ENCODE measurements around the gene BCAS3. TPM values are rescaled to one million over a fixed set of nuclear protein-coding genes. Genes with fewer than 3 reads are reported as not detected.
"Not testable (repeated sequence)": the region's sequence is repeated elsewhere in the genome, so short reads cannot be mapped to it uniquely, and the experiment has no call there.

Gene BCAS3
- total RNA-seq, 1 donor from 2014 or later: 17.1 TPM

DNA sequence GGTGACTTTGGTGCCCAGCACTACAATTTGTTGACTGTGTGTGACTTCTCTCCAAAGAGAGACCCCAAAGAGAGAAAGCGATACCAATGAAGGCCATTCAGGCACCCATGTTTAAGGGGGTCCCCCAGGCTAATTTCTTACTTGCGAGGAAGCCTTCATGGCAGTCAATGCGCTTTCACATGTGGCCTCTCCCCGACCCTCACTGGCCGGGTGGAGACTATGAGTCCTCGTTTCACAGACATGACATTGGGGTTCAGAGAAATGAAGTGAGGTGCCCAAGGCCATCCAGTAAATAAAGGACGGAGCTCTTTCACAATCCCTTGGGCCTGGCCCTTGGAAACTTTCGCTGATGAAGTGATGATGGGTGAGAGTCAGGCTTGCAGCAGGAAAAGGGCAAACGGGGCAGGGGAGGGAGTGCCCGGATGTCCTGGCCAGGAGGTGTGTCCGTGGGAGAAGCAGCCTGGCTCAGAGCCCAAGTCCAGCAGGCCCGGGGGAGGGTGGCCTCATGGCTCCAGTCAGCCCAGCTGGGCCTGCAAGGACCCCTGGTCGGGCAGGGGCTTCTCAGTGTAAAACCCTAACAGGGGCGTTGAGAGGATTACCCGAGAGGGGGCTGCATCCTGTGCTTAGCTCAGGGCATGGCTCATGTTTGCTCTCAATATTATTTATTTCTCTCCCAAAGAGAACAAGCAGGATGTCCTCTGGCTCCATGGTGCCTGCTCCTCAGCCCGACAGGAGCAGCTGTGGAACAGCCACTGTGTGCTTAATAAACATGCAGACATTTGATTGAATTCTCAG lies 736.7 kb downstream of the BCAS3 start:
- no peak for DNase-seq (ENCODE audit: low read depth, low spot score)

DNA sequence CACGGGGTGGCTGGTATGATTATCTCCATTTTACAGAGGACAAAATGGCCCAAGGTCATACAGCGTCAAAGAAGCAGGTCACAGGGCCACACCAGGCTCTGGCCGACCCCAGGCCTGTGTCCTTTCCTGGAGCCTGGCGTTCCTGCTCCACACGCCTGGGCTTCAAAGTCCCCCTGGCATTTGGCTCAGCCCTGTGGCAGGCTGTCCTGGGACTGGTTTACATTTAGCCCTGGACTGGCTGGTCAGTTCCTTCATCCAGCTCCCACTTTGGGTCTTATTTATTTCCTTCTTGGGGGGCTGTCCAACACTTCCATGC lies 737.2 kb downstream of the BCAS3 start:
- no peak for DNase-seq (ENCODE audit: low read depth, low spot score)

DNA sequence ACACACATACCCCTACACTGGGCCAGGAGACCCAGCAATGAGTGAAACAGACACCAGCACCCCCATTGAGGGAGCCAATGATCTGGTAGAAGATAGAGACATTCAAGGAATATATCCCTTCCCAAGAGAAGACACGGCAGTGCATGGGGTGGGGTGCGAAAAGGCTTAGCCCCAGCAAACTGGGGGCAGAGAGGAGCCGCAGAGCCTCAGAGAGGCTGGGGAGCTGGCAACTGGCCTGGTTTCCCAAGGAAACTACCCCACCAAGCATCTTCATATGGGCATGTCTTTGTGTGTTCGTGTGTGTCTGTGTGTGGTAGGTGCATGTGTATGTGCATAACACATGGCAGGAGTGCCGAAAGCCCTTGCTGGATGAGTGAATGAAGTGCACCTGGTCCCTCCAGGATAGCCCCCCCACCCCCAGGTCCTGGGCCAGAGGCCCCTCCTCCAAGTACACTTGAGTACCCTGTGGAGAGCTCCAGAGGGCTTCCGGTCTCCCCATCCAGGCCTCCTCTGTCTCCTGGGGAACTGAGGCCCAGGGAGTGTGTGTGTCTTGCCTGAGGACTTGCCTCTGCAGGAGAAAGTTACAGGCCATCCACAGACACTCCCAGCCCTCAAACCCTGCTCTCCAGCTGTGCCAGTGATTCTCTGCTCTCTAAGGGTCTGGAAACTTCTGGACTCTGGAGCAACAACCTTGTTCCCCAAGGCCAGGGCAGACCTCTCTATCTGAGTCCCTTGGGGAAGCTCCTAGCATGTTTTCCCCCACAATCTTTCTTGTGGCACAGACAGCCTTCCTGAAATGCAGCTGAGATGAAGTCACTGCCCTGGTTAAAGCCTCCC lies 737.9 kb downstream of the BCAS3 start:
- no peak for DNase-seq (ENCODE audit: low read depth, low spot score)

DNA sequence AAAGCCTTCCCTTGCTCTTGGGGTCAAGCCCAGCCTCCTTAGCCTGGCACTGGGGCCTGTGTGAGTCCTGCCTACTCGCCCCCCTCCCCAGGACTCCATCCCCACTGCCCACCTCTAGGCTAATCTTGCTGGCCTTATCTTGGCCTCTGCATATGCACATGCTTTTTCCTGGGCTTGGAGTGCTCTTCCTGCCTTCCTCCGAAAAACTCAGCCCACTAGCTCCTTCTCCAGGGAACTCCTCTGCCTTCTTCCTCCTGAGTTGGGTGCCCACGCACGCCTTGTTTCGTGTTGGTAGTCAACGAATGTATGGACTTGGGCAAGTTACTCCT lies 738.5 kb downstream of the BCAS3 start:
- DNase-seq (ENCODE audit: low read depth, low spot score): no peak

DNA sequence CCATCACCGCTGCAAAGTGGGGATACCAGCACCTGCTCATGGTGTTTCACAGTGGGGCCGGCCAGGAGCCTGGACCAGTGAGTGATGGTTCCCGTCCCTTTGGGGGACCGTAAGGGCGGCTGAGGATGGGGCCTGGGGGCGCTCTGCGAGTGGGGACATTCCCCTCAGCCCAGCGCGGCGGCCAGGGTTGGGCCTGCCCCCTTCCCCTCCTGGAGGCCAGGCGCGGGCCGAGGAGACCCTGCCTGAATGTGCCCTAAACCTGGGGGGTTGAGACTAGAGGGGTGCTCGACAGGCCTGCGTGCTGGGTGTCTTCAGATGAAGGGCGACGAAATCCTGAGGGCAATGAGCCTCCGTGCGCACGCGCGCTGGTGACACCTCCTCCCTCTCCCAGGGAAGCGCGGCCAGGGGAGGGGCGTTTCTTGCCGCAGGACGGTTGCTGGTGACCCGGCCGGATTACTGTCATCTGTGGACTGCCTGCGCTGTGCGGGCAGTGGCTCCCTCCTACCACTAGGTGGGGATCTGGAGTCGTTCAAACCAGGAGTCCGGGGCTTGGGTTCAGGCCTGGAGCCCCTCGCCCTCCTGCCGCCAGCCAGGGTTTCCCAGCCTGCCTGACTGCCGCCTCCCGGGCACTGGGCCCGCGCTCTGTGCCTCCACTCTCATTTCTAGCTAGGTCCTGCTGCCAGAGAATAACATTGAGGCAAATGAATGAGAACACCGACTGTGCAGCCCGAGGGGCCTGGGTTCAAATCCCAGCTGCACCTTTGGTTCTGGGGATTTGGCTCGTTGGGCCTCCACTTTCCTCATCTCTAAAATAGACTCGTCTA lies 739.1 kb downstream of the BCAS3 start:
- DNase-seq (ENCODE audit: low read depth, low spot score): peak; percentile 20

DNA sequence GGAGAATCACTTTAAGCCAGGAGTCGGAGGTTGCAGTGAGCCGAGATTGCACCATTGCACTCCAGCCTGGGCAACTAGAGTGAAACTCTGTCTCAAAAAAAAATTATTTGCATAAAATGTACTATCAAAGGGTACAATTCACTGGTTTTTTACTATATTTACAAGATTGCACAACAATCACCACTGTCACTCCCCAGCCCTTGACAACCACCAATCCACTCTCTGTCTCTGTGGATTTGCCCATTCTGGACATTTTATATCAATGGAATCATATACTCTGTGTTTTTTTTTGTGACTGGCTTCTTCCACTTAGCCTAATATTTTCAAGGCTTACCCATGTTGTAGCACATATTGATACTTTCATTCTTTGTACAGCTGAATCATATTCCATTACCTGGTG lies 740.8 kb downstream of the BCAS3 start:
- DNase-seq (ENCODE audit: low read depth, low spot score): no peak

DNA sequence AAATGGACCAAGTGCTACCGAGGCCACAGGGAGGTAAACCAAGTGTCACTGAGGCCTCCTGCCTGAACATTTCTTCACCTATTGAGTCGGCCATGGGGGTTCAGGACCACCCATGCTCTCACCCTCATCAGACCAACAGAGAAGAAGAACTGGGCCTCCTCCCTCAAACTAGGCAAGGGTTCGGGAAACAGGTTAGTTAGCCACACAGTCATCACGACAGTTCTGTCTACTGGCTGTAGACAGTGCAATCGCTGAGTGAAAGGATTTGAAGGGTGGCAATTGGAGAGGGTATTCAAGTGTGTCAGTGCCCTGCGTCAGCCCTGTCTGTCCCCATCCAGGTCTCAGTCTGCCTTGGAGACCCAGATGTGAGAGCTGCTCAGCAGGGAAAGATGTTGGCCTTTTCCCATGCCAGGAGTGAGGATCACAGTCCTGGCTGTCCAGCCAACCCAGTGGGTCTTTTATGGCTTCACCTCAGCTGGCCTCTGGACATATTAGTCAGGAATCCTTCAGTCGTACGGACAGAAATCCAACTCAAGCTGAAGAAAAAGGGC lies 741.9 kb downstream of the BCAS3 start:
- no peak for DNase-seq (ENCODE audit: low read depth, low spot score)

DNA sequence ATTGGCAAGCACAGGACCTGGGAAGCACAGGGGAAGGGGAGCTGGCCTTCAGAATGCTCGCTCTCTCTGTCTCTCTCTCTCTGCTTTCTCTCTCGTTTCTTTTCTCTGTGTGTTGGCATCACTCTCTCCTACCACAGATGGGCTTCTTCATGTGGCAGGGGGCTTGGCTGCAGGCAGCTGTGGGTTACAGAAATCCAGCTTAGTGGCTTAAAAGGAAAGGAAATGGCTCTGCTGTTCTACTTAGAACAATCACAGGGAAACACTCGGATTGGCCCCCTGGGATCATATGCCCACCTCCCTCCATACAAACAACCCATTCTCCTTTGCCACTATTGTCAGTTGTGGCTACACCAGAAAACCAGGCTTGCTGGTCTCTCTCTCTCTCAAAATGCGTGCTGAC lies 742.4 kb downstream of the BCAS3 start:
- DNase-seq (ENCODE audit: low read depth, low spot score): no peak

DNA sequence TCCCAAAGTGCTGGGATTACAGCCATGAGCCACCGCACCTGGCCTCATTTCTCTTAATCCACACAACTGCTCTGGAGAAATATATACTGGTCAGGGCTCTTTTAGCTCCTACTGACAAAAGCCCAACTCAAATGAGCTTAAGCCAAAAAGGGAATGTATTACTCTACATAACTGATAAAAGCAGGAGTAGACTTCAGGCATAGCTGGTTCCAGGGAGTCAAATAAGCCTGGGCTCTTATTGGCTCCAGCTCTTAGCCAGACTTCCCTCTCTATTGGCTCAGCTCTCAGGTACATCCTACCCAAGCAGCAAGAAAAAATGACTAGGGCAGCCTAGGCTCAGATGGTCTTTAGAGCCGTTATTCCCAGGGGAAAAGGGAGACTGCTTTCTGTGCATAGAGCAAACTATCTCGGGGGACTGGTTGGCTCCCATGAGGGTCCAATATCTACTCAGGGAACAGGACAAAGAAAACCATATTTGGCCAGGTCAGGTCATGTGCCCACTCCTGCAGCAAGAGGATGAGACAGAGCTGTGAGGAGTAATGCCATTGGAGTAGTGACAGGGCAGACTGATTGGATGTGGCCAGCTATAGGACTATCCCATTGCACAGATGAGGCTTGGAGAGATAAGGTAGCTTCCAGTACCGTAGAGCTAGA lies 743.2 kb downstream of the BCAS3 start:
- no peak for DNase-seq (ENCODE audit: low read depth, low spot score)

DNA sequence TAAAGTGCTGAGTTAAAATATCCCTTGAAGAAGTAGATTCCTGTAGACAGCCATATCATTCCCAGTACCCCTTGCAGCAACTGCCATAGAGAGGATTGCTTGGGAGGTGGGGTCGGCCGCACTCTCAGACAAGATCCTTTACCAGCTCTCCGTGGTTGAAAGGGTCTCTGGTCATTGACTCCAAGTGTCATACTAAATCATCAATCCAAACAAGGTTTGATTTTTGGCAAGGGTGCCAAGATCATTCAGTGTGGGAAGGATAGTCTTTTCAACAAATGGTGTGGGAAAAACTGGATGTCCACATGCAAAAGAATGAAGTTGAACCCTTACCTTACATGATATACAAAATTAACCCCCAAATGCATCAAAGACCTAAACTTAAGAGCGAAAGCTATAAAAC lies 743.8 kb downstream of the BCAS3 start:
- no peak for DNase-seq (ENCODE audit: low read depth, low spot score)

DNA sequence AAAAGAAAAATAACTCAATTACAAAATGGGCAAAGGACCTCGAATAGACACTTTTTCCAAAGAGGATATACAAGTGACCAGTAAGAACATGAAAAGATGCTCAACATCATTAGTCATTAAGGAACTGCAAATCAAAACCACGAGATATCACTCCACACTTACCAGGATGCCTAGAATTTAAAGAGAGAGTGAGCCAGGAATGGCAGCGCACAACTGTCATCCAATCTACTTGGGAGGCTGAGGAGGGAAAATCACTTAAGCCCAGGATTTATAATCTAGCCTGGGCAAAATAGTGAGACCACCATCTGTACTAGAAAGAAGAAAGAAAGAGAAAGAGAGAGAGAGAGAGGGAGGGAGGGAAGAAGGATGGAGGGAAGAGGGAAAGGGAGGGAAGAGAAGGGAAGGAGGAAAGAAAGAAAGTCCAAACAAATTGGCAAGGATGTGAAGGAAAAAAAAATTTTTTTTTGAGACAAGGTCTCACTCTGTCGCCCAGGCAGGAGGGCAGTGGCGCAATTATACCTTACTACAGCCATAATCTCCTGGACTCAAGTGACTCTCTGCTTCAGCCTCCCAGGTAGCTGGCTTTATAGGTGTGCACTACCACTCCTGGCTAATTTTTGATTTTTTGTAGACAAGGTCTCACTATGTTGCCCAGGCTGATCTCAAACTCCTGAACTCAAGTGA lies 744.6 kb downstream of the BCAS3 start:
- no peak for DNase-seq (ENCODE audit: low read depth, low spot score)

DNA sequence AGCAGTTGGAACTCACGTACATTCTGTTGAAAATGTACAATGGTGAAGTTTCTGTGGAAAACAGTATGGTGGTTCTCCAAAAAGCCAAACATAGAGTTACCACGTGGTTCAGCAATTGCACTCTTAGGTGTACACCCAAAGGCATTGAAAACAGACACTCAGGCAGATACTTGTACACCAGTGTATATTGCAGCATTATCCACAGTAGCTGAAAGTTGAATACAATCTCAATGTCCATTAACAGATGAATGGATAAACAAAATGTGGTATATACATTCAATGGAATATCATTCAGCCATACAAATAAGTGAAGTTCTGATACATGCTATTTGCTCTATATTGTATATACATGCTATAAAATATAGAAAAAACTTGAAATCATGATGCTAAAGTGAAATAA lies 745.2 kb downstream of the BCAS3 start:
- DNase-seq (ENCODE audit: low read depth, low spot score): no peak

DNA sequence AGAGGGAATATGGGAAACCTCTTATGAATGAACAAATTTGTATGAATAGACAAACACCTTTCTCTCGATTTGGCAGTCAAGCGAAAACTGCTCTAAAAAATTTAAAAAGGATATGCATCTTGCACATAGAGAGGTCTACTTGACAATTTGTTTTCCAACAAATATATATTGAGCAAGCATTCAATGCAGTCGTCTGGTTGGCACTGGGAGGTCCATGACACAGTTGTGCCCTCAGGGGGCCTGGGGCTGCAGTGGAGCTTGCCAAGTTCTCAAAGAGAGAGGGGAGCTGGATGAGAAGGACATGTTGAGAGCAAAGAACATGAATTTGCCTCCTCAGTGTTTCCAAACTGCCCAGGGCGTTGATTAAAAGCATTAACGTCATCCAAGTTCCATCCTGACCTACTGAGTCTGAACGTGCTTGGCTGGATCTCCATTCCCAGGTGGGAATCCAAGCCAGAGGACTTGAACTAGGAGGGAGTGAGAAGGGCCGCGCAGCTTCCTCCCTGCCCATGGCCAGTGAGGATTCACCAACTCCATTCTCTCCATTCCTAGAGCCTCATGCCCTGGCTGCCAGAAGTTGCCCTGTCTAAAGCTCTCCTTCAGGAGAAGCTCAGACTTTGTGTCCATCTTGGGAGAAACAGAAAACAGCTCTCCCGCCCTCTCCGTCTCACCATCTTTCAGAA lies 746.5 kb downstream of the BCAS3 start:
- DNase-seq (ENCODE audit: low read depth, low spot score): no peak

DNA sequence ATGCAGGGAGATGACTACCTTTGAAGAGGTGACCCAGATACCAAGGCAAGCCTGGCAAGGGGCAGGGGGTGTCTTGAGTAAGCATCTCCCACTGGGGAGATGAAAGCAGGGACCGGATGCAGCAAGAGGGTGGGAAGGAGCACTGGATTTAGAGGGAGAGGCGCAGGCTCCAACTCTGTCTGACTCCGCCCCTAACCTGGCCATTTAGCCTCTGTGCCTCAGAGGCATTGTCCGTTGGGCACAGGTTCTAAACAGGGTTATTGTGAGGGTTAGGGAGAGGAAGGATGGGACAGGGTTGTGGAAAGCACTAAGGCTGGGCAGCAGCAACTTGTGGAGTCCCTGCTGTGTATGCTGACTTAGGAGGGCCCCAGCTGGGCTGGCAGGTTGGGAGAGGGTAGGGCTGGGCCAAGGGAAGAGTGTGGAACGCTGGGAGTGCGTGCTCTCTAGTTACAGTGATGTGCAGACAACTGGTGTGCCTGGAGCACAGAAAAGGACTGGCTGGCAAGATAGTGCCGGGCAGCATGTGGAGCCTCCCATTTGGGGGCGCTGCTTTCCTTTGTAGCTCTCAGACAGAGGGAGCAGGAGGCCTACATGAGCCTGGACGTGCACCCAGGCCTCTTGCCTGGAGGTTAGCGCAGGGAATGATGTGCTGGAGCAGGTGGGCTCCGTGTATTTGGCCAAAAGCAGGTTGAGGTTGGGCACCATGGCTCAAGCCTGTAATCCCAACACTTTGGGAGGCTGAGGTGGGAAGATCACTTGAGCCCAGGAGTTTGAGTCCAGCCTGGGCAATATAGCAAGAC lies 748.2 kb downstream of the BCAS3 start:
- no peak for DNase-seq (ENCODE audit: low read depth, low spot score)

DNA sequence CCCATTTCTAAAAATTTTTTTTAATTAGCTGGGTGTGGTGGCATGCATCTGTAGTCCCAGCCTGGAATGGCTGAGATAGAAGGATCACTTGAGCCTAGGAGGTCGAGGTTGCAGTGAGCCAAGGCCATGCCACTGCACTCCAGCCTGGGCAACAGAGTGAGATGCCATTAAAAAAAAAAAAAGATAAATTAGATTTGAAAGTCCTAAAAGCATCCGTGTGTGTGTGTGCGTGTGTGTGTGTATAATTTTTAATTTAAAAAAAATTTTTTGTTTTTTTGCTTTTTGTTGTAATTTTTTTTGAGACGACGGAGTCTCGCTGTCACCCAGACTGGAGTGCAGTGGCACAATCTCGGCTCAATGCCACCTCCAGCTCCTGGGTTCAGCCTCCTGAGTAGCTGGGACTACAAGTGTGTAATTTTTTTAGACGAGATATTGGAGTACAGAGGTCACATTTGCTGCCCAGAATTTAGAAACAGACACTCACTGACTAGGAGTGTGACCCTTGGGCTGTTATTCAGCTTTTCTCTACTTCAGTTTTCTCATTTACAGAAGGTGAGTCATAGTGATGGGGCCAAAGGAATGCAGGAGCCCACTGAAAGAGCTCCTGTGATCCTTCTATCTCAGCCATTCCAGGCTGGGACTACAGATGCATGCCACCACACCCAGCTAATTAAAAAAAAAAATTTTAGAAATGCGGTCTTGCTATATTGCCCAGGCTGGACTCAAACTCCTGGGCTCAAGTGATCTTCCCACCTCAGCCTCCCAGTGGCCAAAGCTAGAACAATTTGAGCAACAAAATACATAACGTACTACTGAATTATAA lies 749.0 kb downstream of the BCAS3 start:
- no peak for DNase-seq (ENCODE audit: low read depth, low spot score)

DNA sequence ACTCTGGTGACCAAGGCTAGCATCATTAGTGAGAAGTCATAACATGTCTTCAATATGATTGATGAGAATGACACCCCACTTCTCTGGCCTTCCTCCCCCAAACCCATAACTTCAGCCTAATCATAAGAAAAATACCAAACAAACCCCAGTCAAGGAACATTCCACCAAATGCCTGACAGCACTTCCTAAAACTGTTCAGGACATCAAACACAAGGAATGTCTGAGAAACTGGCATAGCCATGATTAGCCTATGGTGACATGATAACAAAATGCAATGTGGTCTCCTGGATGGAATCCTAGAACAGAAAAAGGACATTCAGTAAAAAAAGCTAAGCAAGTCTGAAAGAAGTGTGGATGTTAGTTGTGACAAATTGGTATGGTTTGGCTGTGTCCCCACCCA lies 749.9 kb downstream of the BCAS3 start:
- DNase-seq (ENCODE audit: low read depth, low spot score): no peak

DNA sequence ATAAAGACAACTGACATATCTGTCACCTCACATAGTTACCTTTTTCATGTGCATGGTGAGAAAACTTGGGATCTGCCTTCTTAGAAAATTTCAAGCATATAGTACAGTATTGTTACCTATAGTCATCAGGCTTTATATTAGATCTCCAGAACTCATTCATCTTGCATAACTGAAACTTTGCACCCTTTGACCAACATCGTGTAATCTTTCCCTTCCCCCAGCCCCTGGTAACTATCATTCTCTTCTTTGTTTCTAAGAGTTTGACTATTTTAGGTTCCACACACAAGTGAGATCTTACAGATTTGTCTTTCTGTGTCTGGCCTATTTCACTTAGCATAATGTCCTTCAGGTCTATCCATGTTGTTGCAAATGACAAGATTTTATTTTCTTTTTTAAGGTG lies 751.6 kb downstream of the BCAS3 start:
- DNase-seq (ENCODE audit: low read depth, low spot score): no peak

DNA sequence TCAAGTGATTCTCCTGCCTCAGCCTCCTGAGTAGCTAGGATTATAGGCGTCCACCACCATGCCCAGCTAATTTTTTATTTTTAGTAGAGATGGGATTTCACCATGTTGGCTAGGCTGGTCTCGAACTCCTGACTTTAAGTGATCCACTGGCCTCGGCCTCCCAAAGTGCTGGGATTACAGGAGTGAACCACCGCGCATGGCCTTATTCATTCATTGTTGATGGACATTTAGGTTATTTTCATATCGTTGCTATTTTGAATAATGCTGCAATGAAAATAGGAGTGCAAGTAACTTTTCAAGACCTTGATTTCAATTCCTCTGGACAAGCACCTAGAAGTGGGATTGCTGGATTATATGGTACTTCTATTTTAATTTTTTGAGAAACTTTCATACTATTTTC lies 752.2 kb downstream of the BCAS3 start:
- not testable (repeated sequence) for DNase-seq (ENCODE audit: low read depth, low spot score)

Data from pulmonary artery endothelial cell (primary cell).